Keratinocyte (primary cell): ENCODE measurements around the gene E4F1. TPM values are rescaled to one million over a fixed set of nuclear protein-coding genes. Genes with fewer than 3 reads are reported as not detected.

ENCODE experiments used
- DNase-seq: peaks from one replicate; pipeline ENCODE4 v3.0.0-alpha.2; 2011; ENCODE audit warnings: low read depth, missing footprints, low spot score
- FAIRE-seq: peaks from 2 replicates; lab custom pipeline; 2011; peaks lifted over from hg19 to GRCh38; lab: Jason Lieb, UNC
- H2AFZ ChIP-seq: 2 replicates; pipeline ENCODE4 v1.6.0; 2012; ENCODE audit warnings: low read length, control low read depth, inconsistent platforms; ENCODE audit not compliant: control insufficient read depth
- H3K27ac ChIP-seq: 2 replicates; pipeline ENCODE4 v1.5.1; 2011; ENCODE audit warnings: low read length; ENCODE audit not compliant: control insufficient read depth, insufficient read depth
- H3K27me3 ChIP-seq: 3 replicates; pipeline ENCODE4 v1.6.0; 2011; ENCODE audit warnings: low read length; ENCODE audit not compliant: control insufficient read depth, insufficient read depth; ENCODE audit errors: extremely low read depth
- H3K36me3 ChIP-seq, 2 experiments: 2 replicates in 1 of 2; 3 replicates in 1 of 2; pipeline ENCODE4 v1.5.1; 2011; ENCODE audit warnings: low read length in 2 of 2, mild to moderate bottlenecking in 1 of 2; ENCODE audit not compliant: control insufficient read depth in 2 of 2, insufficient read depth in 2 of 2; ENCODE audit errors: extremely low read depth in 1 of 2
- H3K4me1 ChIP-seq: 3 replicates; pipeline ENCODE4 v1.5.1; 2011; ENCODE audit warnings: low read length; ENCODE audit not compliant: control insufficient read depth, insufficient read depth; ENCODE audit errors: extremely low read depth
- H3K4me2 ChIP-seq: 3 replicates; pipeline ENCODE4 v1.6.0; 2011; ENCODE audit warnings: low read depth, low read length; ENCODE audit not compliant: control insufficient read depth, insufficient read depth; ENCODE audit errors: extremely low read depth
- H3K4me3 ChIP-seq, 3 experiments: fragments of 200-600 bp in 1 of 3; sonication (generic) in 1 of 3; 2 replicates in 2 of 3; 3 replicates in 1 of 3; pipeline ENCODE4 v1.5.1; 2011 to 2016; ENCODE audit warnings: low read length in 3 of 3, mild to moderate bottlenecking in 3 of 3, control low read depth in 2 of 3, inconsistent platforms in 1 of 3, low read depth in 1 of 3, mixed read lengths in 1 of 3, mixed run types in 1 of 3, moderate library complexity in 1 of 3; ENCODE audit not compliant: control insufficient read depth in 2 of 3, insufficient read depth in 2 of 3; ENCODE audit errors: extremely low read depth in 1 of 3
- H3K79me2 ChIP-seq: 2 replicates; pipeline ENCODE4 v1.6.0; 2012; ENCODE audit warnings: low read length; ENCODE audit not compliant: control insufficient read depth, insufficient read depth
- H3K9ac ChIP-seq: 3 replicates; pipeline ENCODE4 v1.6.0; 2011; ENCODE audit warnings: low read length; ENCODE audit not compliant: control insufficient read depth, insufficient read depth; ENCODE audit errors: extremely low read depth
- H3K9me1 ChIP-seq: 3 replicates; pipeline ENCODE4 v1.6.0; 2011; ENCODE audit warnings: low read length; ENCODE audit not compliant: control insufficient read depth, insufficient read depth; ENCODE audit errors: extremely low read depth
- H3K9me3 ChIP-seq: 2 replicates; pipeline ENCODE4 v1.5.1; 2012; ENCODE audit warnings: low read depth, low read length; ENCODE audit not compliant: control insufficient read depth
- H4K20me1 ChIP-seq: 3 replicates; pipeline ENCODE4 v1.6.0; 2011; ENCODE audit warnings: low read length; ENCODE audit not compliant: control insufficient read depth, insufficient read depth; ENCODE audit errors: extremely low read depth
- EZH2 ChIP-seq: IDR thresholded peaks from one replicate; pipeline ENCODE4 v1.6.1; 2012; ENCODE audit warnings: inconsistent platforms, mild to moderate bottlenecking, low read length, moderate library complexity
- dilution Hi-C: fragments of 300-500 bp; cut with MboI; formaldehyde crosslinking; loops from one replicate; pipeline ENCODE4 v1.7.0; 2020; ENCODE audit warnings: low sequenced_read_pairs; ENCODE audit not compliant: extremely low pct_ligation_motif_present
- polyA plus RNA-seq, 5 experiments: library from polyadenylated mRNA; depleted of rRNA in 3 of 5; stranded (reverse) in 3 of 5; stranded (forward) in 1 of 5; unstranded in 1 of 5; fragments of >200 nt; gene quantifications; 1 replicate in 1 of 5; 2 replicates in 3 of 5; 3 replicates in 1 of 5; pipeline versions ENCODE4 v1.2.1 to v1.2.3, GENCODE V29; 2011 to 2012; ENCODE audit warnings: missing spikeins in 2 of 5, low read depth in 1 of 5, low replicate concordance in 1 of 5
- small RNA-seq, 3 experiments: library from RNA; depleted of rRNA; stranded (forward); fragments of <200 nt; gene quantifications; one replicate each; pipeline ENCODE3, GENCODE V24; 2012; ENCODE audit warnings: low read depth in 3 of 3, low replicate concordance in 1 of 3; ENCODE audit not compliant: insufficient read length in 3 of 3
- TF ChIP-seq, protein P1 (sequence below), 3 experiments: IDR thresholded peaks in 1 of 3; conservative IDR thresholded peaks in 1 of 3; optimal IDR thresholded peaks in 1 of 3; 2 replicates in 2 of 3; 3 replicates in 1 of 3; pipeline versions ENCODE3 to v1.5.1; 2011; ENCODE audit warnings: low read length in 3 of 3, mild to moderate bottlenecking in 3 of 3, moderate library complexity in 2 of 3, control low read depth in 1 of 3, inconsistent platforms in 1 of 3; ENCODE audit not compliant: insufficient read depth in 2 of 3; ENCODE audit errors: extremely low read depth in 1 of 3

The E4F1 gene
- polyA plus RNA-seq, 1 donor (not counting 4 experiments of a cell fraction or from before 2014, with no cell fraction given) = 10.5 TPM

GRCh38 chr16:2284797-2285576 lies 61.6 kb downstream of the E4F1 start:
- TF ChIP-seq, protein P1, sequence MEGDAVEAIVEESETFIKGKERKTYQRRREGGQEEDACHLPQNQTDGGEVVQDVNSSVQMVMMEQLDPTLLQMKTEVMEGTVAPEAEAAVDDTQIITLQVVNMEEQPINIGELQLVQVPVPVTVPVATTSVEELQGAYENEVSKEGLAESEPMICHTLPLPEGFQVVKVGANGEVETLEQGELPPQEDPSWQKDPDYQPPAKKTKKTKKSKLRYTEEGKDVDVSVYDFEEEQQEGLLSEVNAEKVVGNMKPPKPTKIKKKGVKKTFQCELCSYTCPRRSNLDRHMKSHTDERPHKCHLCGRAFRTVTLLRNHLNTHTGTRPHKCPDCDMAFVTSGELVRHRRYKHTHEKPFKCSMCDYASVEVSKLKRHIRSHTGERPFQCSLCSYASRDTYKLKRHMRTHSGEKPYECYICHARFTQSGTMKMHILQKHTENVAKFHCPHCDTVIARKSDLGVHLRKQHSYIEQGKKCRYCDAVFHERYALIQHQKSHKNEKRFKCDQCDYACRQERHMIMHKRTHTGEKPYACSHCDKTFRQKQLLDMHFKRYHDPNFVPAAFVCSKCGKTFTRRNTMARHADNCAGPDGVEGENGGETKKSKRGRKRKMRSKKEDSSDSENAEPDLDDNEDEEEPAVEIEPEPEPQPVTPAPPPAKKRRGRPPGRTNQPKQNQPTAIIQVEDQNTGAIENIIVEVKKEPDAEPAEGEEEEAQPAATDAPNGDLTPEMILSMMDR (optimal IDR thresholded peaks at IDR 0.05 in 1 of 3, IDR thresholded peaks at IDR 0.05 in 1 of 3, conservative IDR thresholded peaks at IDR 0.05 in 1 of 3; ENCODE audit: extremely low read depth in 1 of 3, insufficient read depth in 2 of 3, low read length in 3 of 3) = no peak
- no peak for TF ChIP-seq EZH2
- Histone ChIP-seq H3K27ac (no peak overlapping the region), H2AFZ (no peak overlapping the region), H3K4me1 (peaks cover 4% of the 10 kb centered on the region), H3K27me3 (peaks cover 4% of the 10 kb centered on the region), H3K36me3 (no peaks in the 10 kb centered on the region), H3K9me1 (no peaks in the 10 kb centered on the region), H3K9ac (no peak overlapping the region), H3K4me2 (no peak overlapping the region), H3K4me3 (no peak overlapping the region), H3K9me3 (no peaks in the 10 kb centered on the region), H4K20me1 (no peaks in the 10 kb centered on the region), H3K79me2 (no peaks in the 10 kb centered on the region)
- dilution Hi-C loops = no loop called here
- no peak for FAIRE-seq
- DNase-seq = no peak

Small RNA genes lying within 50 kb of the gene (small RNA-seq; reads per million reads assigned to genes)
- 0 to 0.33 (median 0.07) reads per million in 3 experiments for gene MIR3677
- 0 reads per million in 3 experiments for gene MIR4717

Other genes starting within 250 kb of the E4F1 start
- 0.38 to 1.1 TPM (median 0.54 TPM) in 3 replicates for gene NOXO1, start 242.1 kb upstream of the E4F1 start, polyA plus RNA-seq
- 10.3 to 13.4 TPM (median 12.0 TPM) in 3 replicates for gene GFER, start 239.4 kb upstream of the E4F1 start, polyA plus RNA-seq
- 0.12 to 0.30 TPM (median 0.28 TPM) in 3 replicates for gene SYNGR3, start 233.6 kb upstream of the E4F1 start, polyA plus RNA-seq
- 18.0 to 35.5 TPM (median 24.0 TPM) in 3 replicates for gene ZNF598, start 213.8 kb upstream of the E4F1 start, polyA plus RNA-seq
- gene NPW, start 203.8 kb upstream of the E4F1 start, polyA plus RNA-seq = 0.23 TPM in 1 of 3 replicates, not detected in the others
- gene NHERF2, start 196.7 kb upstream of the E4F1 start, polyA plus RNA-seq = 5.9 to 10.1 TPM (median 9.0 TPM) in 3 replicates
- 8.5 to 16.0 TPM (median 10.9 TPM) in 3 replicates for gene NTHL1, start 175.8 kb upstream of the E4F1 start, polyA plus RNA-seq
- gene TSC2, start 175.6 kb upstream of the E4F1 start, polyA plus RNA-seq = 22.6 to 28.8 TPM (median 23.3 TPM) in 3 replicates
- gene PKD1, start 87.7 kb upstream of the E4F1 start, polyA plus RNA-seq = 10.6 to 22.9 TPM (median 16.4 TPM) in 3 replicates
- gene RAB26, start 75.0 kb upstream of the E4F1 start, polyA plus RNA-seq = 0.44 to 0.91 TPM (median 0.58 TPM) in 3 replicates
- 38.4 to 52.1 TPM (median 45.9 TPM) in 3 replicates for gene TRAF7, start 67.8 kb upstream of the E4F1 start, polyA plus RNA-seq
- gene CASKIN1, start 27.0 kb upstream of the E4F1 start, polyA plus RNA-seq = 0.01 to 0.45 TPM (median 0.04 TPM) in 3 replicates
- 35.7 to 68.9 TPM (median 54.7 TPM) in 3 replicates for gene MLST8, start 18.1 kb upstream of the E4F1 start, polyA plus RNA-seq
- gene BRICD5, start 12.7 kb upstream of the E4F1 start, polyA plus RNA-seq = 1.8 to 5.9 TPM (median 3.5 TPM) in 3 replicates
- gene PGP, start 8.8 kb upstream of the E4F1 start, polyA plus RNA-seq = 10.3 to 18.0 TPM (median 10.4 TPM) in 3 replicates
- 0.31 to 1.1 TPM (median 0.41 TPM) in 3 replicates for gene DNASE1L2, start 12.9 kb downstream of the E4F1 start, polyA plus RNA-seq
- 19.7 to 32.0 TPM (median 24.2 TPM) in 3 replicates for gene ECI1, start 28.0 kb downstream of the E4F1 start, polyA plus RNA-seq
- 79.2 to 226 TPM (median 89.4 TPM) in 3 replicates for gene RNPS1, start 44.5 kb downstream of the E4F1 start, polyA plus RNA-seq
- gene ABCA3, start 117.1 kb downstream of the E4F1 start, polyA plus RNA-seq = 0.06 to 0.08 TPM (median 0.08 TPM) in 3 replicates
- 1.3 to 8.3 TPM (median 3.5 TPM) in 3 replicates for gene CCNF, start 205.9 kb downstream of the E4F1 start, polyA plus RNA-seq
- 2.4 to 2.8 TPM (median 2.7 TPM) in 3 replicates for gene TEDC2, start 236.5 kb downstream of the E4F1 start, polyA plus RNA-seq
- not detected in 3 replicates for gene NTN3, start 247.7 kb downstream of the E4F1 start, polyA plus RNA-seq